ENCODE data around the gene LCOR.

LCOR gene

DNA sequence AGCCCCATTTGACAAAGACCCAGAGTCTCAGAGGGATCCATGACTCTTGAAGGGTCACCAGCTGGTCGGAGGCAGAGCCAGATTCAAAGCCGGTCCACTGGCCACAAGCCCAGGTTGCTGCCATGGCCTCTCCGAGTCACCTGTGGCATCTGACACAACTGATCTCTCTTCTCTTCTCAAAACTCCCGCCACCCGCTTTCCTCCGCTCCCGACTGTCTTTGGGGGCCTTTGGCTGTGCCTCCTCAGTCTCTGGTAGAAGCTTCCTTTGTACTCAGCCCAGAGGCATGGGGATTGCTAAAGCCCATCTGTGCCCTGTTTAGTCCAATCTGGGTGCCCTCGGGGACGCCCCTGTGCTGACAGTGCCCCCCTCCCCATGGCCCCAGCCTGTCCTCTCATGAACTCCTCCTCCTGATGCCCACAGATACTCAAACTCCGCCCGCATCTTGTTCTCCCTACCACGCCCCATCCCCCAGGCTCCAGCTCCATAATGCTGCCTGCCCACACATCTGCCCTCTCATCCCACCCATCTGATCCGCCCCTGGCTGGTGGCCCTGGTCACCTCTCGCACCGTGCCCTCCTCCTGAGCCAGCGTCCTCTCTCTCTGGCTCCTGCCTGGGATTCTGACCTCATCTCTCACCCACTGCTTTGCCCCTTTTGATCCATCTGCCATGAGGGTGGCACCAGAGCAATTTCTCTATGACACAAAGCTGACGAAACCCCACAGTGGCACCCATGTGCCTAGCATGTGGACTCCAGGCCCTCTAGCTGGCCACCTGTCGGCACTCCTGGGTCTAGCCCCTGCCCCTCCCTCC lies 203.1 kb downstream of the LCOR start:
- Histone ChIP-seq H3K36me3 (ENCODE audit: control insufficient read depth, insufficient read depth, low read length) (no peaks in the 10 kb centered on the region), H3K4me1 (ENCODE audit: control insufficient read depth, insufficient read depth, low read length, poor library complexity, severe bottlenecking) (no peaks in the 10 kb centered on the region), H3K27me3 (replicated peaks; ENCODE audit: control insufficient read depth, insufficient read depth, low read length, poor library complexity, severe bottlenecking) (no peaks in the 10 kb centered on the region), H3K27ac (ENCODE audit: insufficient read depth, low read length, poor library complexity, severe bottlenecking) (no peak overlapping the region), H3K4me3 (ENCODE audit: insufficient read depth, low read depth, low read length, poor library complexity, severe bottlenecking) (no peak overlapping the region), H3K9me3 (ENCODE audit: control insufficient read depth, low read length) (no peaks in the 10 kb centered on the region)
- DNase-seq, result no peak

- Histone ChIP-seq H3K4me3 (ENCODE audit: insufficient read depth, low read depth, low read length, poor library complexity, severe bottlenecking) (peak overlapping the region; percentile 31), H3K4me1 (ENCODE audit: control insufficient read depth, insufficient read depth, low read length, poor library complexity, severe bottlenecking) (no peaks in the 10 kb centered on the region), H3K27ac (ENCODE audit: insufficient read depth, low read length, poor library complexity, severe bottlenecking) (no peak overlapping the region), H3K36me3 (ENCODE audit: control insufficient read depth, insufficient read depth, low read length) (no peaks in the 10 kb centered on the region), H3K27me3 (replicated peaks; ENCODE audit: control insufficient read depth, insufficient read depth, low read length, poor library complexity, severe bottlenecking) (no peaks in the 10 kb centered on the region), H3K9me3 (ENCODE audit: control insufficient read depth, low read length) (no peaks in the 10 kb centered on the region)
- peak; percentile 16 to 40 (median 29) for DNase-seq
Observed at GRCh38 chr10:97037365-97038361, 205.6 kb downstream of the LCOR start.

- no peaks in the 10 kb centered on the region for H3K4me1 ChIP-seq (ENCODE audit: control insufficient read depth, insufficient read depth, low read length, poor library complexity, severe bottlenecking)
- no peaks in the 10 kb centered on the region for H3K36me3 ChIP-seq (ENCODE audit: control insufficient read depth, insufficient read depth, low read length)
- DNase-seq, result no peak
- H3K27ac ChIP-seq (ENCODE audit: insufficient read depth, low read length, poor library complexity, severe bottlenecking), result no peak overlapping the region
- H3K9me3 ChIP-seq (ENCODE audit: control insufficient read depth, low read length), result no peaks in the 10 kb centered on the region
- no peaks in the 10 kb centered on the region for H3K27me3 ChIP-seq (replicated peaks; ENCODE audit: control insufficient read depth, insufficient read depth, low read length, poor library complexity, severe bottlenecking)
- H3K4me3 ChIP-seq (ENCODE audit: insufficient read depth, low read depth, low read length, poor library complexity, severe bottlenecking), result no peak overlapping the region
Observed at GRCh38 chr10:97038688-97039087, 206.6 kb downstream of the LCOR start.

DNA sequence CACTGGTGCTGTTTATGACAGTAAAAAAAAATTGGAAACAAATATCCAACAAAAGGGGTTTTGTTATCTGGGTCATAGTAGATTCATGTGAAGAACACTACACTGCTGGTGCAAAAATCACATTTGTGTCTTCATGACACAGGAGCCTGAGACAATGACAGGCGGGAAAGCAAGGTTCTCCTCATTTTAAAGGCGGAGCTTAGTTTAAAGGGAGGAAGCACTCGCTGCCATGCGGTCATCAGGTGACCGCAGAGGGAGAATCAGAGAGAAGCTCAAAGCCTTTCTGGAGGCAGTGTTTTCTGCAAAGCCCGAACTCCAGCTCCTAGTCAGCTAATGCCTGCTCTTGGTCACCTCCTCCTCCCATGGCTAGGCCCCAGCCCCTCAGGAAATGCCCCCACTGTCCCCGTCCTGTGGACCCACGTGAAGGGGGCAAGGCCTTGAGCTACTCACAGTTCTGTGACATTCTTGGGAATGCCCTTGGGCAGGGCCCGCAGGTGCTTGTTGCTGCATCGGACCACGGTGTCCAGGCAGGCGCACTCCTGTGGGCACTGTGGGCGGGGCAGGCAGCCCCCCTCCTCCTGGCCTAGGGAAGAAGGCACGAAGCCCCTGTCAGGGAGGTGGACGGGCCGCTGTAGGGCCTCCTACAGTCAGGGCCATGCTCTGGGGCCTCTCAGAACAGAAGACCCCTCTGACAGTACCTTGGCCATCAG lies 207.6 kb downstream of the LCOR start:
- Histone ChIP-seq H3K27ac (ENCODE audit: insufficient read depth, low read length, poor library complexity, severe bottlenecking) (no peak overlapping the region), H3K36me3 (ENCODE audit: control insufficient read depth, insufficient read depth, low read length) (no peaks in the 10 kb centered on the region), H3K4me3 (ENCODE audit: insufficient read depth, low read depth, low read length, poor library complexity, severe bottlenecking) (no peak overlapping the region), H3K27me3 (replicated peaks; ENCODE audit: control insufficient read depth, insufficient read depth, low read length, poor library complexity, severe bottlenecking) (no peaks in the 10 kb centered on the region), H3K4me1 (ENCODE audit: control insufficient read depth, insufficient read depth, low read length, poor library complexity, severe bottlenecking) (no peaks in the 10 kb centered on the region), H3K9me3 (ENCODE audit: control insufficient read depth, low read length) (no peaks in the 10 kb centered on the region)
- DNase-seq, result no peak

DNA sequence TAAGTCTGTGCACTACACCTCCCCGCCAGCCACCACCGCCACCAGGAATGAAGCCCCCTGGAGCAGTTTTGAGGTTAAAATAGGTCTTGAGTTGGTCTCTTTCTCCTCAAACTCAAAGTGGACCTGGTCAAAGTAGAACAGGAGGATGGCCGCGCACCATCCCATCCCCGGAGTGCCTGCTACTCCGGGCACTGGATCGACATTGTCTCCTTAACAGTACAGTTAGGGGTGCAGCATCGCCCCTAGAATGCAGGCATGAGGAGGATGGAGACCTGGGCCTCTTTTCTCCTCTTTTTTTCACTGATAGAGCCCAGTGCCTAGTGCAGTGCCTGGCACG lies 208.1 kb downstream of the LCOR start:
- Histone ChIP-seq H3K9me3 (ENCODE audit: control insufficient read depth, low read length) (no peaks in the 10 kb centered on the region), H3K27ac (ENCODE audit: insufficient read depth, low read length, poor library complexity, severe bottlenecking) (no peak overlapping the region), H3K4me1 (ENCODE audit: control insufficient read depth, insufficient read depth, low read length, poor library complexity, severe bottlenecking) (no peaks in the 10 kb centered on the region), H3K27me3 (replicated peaks; ENCODE audit: control insufficient read depth, insufficient read depth, low read length, poor library complexity, severe bottlenecking) (no peaks in the 10 kb centered on the region), H3K36me3 (ENCODE audit: control insufficient read depth, insufficient read depth, low read length) (no peaks in the 10 kb centered on the region), H3K4me3 (ENCODE audit: insufficient read depth, low read depth, low read length, poor library complexity, severe bottlenecking) (no peak overlapping the region)
- no peak for DNase-seq

DNA sequence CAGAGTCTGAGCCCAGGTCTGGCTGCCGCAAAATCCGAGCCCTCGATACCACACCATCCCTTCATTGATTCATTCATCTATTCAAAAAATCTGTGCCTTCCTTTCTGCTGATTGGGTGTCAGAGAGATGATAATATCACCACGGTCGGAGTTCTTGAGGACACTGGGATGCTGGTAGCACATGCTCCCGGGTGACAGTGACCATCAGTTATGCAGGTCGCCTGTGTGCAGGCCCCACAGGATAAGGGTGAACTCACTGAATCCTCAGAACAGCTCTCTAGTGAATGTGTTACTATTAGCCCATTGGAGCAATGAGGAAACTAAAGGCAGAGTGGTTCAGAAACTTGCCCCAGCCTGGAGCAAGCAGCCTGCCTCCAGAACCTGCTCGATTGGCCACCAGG lies 208.6 kb downstream of the LCOR start:
- H3K9me3 ChIP-seq (ENCODE audit: control insufficient read depth, low read length), result no peaks in the 10 kb centered on the region
- no peaks in the 10 kb centered on the region for H3K4me1 ChIP-seq (ENCODE audit: control insufficient read depth, insufficient read depth, low read length, poor library complexity, severe bottlenecking)
- no peaks in the 10 kb centered on the region for H3K36me3 ChIP-seq (ENCODE audit: control insufficient read depth, insufficient read depth, low read length)
- no peak overlapping the region for H3K27ac ChIP-seq (ENCODE audit: insufficient read depth, low read length, poor library complexity, severe bottlenecking)
- no peak for DNase-seq
- H3K4me3 ChIP-seq (ENCODE audit: insufficient read depth, low read depth, low read length, poor library complexity, severe bottlenecking), result no peak overlapping the region
- H3K27me3 ChIP-seq (replicated peaks; ENCODE audit: control insufficient read depth, insufficient read depth, low read length, poor library complexity, severe bottlenecking), result no peaks in the 10 kb centered on the region

DNA sequence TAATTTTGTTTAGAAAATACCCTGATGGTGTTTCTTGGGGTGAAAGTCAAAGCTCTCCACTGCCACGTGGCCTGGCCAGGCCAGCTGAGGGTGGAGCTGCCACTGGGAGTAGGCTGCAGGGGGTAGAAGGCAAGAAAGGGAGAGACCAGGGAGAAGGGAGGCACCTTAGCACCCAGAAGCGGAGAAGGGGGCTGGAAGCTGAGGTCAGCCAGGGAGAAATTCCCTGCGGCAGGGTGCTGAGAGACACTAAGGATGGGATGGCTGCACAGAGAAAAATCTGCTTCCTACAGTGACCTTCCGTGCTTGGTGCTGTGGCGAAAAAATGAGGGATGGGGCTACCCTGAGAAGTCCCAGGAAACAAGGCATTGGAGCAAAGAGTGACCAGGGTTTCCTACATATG lies 210.0 kb downstream of the LCOR start:
- Histone ChIP-seq H3K36me3 (ENCODE audit: control insufficient read depth, insufficient read depth, low read length) (no peaks in the 10 kb centered on the region), H3K27me3 (replicated peaks; ENCODE audit: control insufficient read depth, insufficient read depth, low read length, poor library complexity, severe bottlenecking) (no peaks in the 10 kb centered on the region), H3K27ac (ENCODE audit: insufficient read depth, low read length, poor library complexity, severe bottlenecking) (no peak overlapping the region), H3K4me3 (ENCODE audit: insufficient read depth, low read depth, low read length, poor library complexity, severe bottlenecking) (no peak overlapping the region), H3K4me1 (ENCODE audit: control insufficient read depth, insufficient read depth, low read length, poor library complexity, severe bottlenecking) (no peaks in the 10 kb centered on the region), H3K9me3 (ENCODE audit: control insufficient read depth, low read length) (no peaks in the 10 kb centered on the region)
- DNase-seq, result no peak

DNA sequence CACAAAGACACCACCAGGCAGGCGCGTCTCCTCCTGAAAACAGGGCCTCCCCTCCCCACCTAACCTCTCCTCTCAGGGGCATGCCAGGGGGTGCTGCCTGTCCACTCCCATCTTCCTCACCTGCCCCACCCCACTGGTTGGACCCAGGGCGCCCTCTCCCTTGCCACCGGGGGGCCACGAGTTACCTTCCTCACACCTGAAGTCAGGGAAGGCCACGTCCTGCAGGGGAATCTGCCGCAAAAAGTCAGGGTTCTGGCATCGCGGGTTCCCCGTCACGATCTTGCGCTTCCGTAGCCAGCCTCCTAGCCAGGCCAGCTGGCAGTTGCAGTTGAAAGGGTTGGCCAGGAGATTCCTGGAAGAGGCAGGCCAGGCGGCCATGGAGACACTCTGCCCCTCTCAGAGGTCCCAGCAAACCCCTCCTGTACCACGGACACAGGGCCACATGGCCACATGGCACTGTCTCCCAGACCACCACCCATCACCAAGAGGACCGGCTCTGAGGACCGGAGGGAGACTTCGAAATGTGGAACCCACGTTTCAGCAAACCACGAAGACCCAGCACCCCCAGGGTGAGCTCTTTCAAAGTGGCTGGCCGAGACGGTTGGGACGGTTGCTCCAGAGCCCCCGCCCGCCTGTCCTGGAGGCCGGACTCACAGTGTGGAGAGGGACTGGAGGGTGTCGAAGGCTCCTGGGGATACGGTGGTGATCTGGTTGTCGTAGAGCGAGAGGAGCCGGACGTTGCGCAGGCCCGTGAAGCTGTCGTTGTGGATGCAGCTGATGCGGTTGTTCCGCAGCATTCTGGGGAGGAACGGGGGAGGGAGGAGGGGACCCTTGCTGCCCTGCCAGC lies 210.8 kb downstream of the LCOR start:
- Histone ChIP-seq H3K9me3 (ENCODE audit: control insufficient read depth, low read length) (no peaks in the 10 kb centered on the region), H3K4me1 (ENCODE audit: control insufficient read depth, insufficient read depth, low read length, poor library complexity, severe bottlenecking) (no peaks in the 10 kb centered on the region), H3K4me3 (ENCODE audit: insufficient read depth, low read depth, low read length, poor library complexity, severe bottlenecking) (no peak overlapping the region), H3K27ac (ENCODE audit: insufficient read depth, low read length, poor library complexity, severe bottlenecking) (no peak overlapping the region), H3K27me3 (replicated peaks; ENCODE audit: control insufficient read depth, insufficient read depth, low read length, poor library complexity, severe bottlenecking) (no peaks in the 10 kb centered on the region), H3K36me3 (ENCODE audit: control insufficient read depth, insufficient read depth, low read length) (no peaks in the 10 kb centered on the region)
- no peak for DNase-seq

DNA sequence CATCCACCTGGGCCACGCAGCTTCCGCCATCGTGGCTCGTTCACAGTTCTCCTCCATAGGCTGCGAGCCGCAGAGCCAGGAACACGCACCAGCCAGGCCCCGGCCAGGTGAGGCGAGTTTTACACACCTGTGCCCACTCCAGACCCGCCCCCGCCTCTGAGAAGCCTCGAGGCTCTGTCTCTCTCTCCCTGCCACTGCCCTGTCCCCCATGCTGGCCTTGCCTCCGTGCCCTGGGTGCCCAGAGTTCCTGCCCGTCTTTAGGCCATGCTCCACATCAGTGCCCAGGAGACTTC lies 211.4 kb downstream of the LCOR start:
- DNase-seq, result no peak
- no peaks in the 10 kb centered on the region for H3K27me3 ChIP-seq (replicated peaks; ENCODE audit: control insufficient read depth, insufficient read depth, low read length, poor library complexity, severe bottlenecking)
- H3K4me1 ChIP-seq (ENCODE audit: control insufficient read depth, insufficient read depth, low read length, poor library complexity, severe bottlenecking), result no peaks in the 10 kb centered on the region
- no peaks in the 10 kb centered on the region for H3K36me3 ChIP-seq (ENCODE audit: control insufficient read depth, insufficient read depth, low read length)
- no peaks in the 10 kb centered on the region for H3K9me3 ChIP-seq (ENCODE audit: control insufficient read depth, low read length)
- no peak overlapping the region for H3K4me3 ChIP-seq (ENCODE audit: insufficient read depth, low read depth, low read length, poor library complexity, severe bottlenecking)
- no peak overlapping the region for H3K27ac ChIP-seq (ENCODE audit: insufficient read depth, low read length, poor library complexity, severe bottlenecking)

All from effector memory CD4-positive, alpha-beta T cell (primary cell).